Endothelial cell of umbilical vein (primary cell): ENCODE results near the gene YWHAE. TPM values are rescaled to one million over a fixed set of nuclear protein-coding genes. Genes with fewer than 3 reads are reported as not detected.

Source experiments
- BruUV-seq: library from RNA; stranded (reverse); fragments of 400-500 nt; replicated peaks from 2 replicates; lab custom pipeline; 2021; lab: Mats Ljungman, UMichigan
- CTCF ChIA-PET: fragments of 300-600, 350-600 bp; sonication (Branson Sonifier 250); formaldehyde crosslinking; loops from one replicate; lab custom pipeline; 2021; ENCODE audit warnings: antibody characterized with exemption, inconsistent platforms; lab: Charles Lee
- POLR2A ChIA-PET: fragments of 300-600, 350-600 bp; sonication (Branson Sonifier 250); formaldehyde crosslinking; loops from one replicate; lab custom pipeline; 2021; ENCODE audit warnings: antibody characterized with exemption, inconsistent platforms; lab: Charles Lee
- DNase-seq: peaks from one replicate; pipeline ENCODE4 v3.0.0-alpha.2; 2011; ENCODE audit warnings: low read depth, low spot score
- FAIRE-seq: peaks from 2 replicates; lab custom pipeline; 2011; peaks lifted over from hg19 to GRCh38; lab: Jason Lieb, UNC
- H2AFZ ChIP-seq: 2 replicates; pipeline ENCODE4 v1.6.0; 2012; ENCODE audit warnings: low read depth, low read length, control low read depth, inconsistent platforms
- H3K27ac ChIP-seq: 2 replicates; pipeline ENCODE4 v1.5.1; 2011; ENCODE audit warnings: low read depth, mild to moderate bottlenecking, control low read depth, low read length, moderate library complexity; ENCODE audit not compliant: insufficient read depth
- H3K27me3 ChIP-seq, 2 experiments: 2 replicates each; pipeline versions ENCODE4 v1.6.0 to v1.6.1; 2011; ENCODE audit warnings: low read length in 2 of 2, mixed read lengths in 1 of 2; ENCODE audit not compliant: control insufficient read depth in 2 of 2, insufficient read depth in 2 of 2
- H3K36me3 ChIP-seq, 2 experiments: 2 replicates in 1 of 2; 3 replicates in 1 of 2; pipeline ENCODE4 v1.5.1; 2011; ENCODE audit warnings: low read length in 2 of 2, mild to moderate bottlenecking in 1 of 2, moderate library complexity in 1 of 2; ENCODE audit not compliant: control insufficient read depth in 2 of 2, insufficient read depth in 2 of 2; ENCODE audit errors: extremely low read depth in 1 of 2
- H3K4me1 ChIP-seq: 3 replicates; pipeline ENCODE4 v1.5.1; 2011; ENCODE audit warnings: mild to moderate bottlenecking, low read length; ENCODE audit not compliant: control insufficient read depth, insufficient read depth; ENCODE audit errors: extremely low read depth
- H3K4me2 ChIP-seq: 2 replicates; pipeline ENCODE4 v1.6.1; 2011; ENCODE audit warnings: low read length, control low read depth, mixed read lengths; ENCODE audit not compliant: insufficient read depth
- H3K4me3 ChIP-seq, 3 experiments: fragments of 200-600 bp in 1 of 3; sonication (generic), shearing (Covaris generic) in 1 of 3; replicated peaks in 1 of 3; 2 replicates each; pipeline ENCODE4 v1.5.1; 2011 to 2016; ENCODE audit warnings: control low read depth in 3 of 3, low read length in 3 of 3, mild to moderate bottlenecking in 2 of 3, inconsistent platforms in 1 of 3, low read depth in 1 of 3, moderate library complexity in 1 of 3; ENCODE audit not compliant: insufficient read depth in 1 of 3
- H3K79me2 ChIP-seq: 2 replicates; pipeline ENCODE4 v1.6.0; 2012; ENCODE audit warnings: low read length, inconsistent platforms; ENCODE audit not compliant: control insufficient read depth, insufficient read depth
- H3K9ac ChIP-seq: replicated peaks from 2 replicates; pipeline ENCODE3; 2011; ENCODE audit warnings: low read length, control low read depth; ENCODE audit not compliant: insufficient read depth; ENCODE audit errors: extremely low read depth
- H3K9me1 ChIP-seq: replicated peaks from 3 replicates; pipeline ENCODE4 v1.6.0; 2011; ENCODE audit warnings: mild to moderate bottlenecking, low read length; ENCODE audit not compliant: control insufficient read depth, insufficient read depth; ENCODE audit errors: extremely low read depth
- H3K9me3 ChIP-seq: replicated peaks from 2 replicates; pipeline ENCODE4 v1.5.1; 2012; ENCODE audit warnings: low read length, inconsistent platforms; ENCODE audit not compliant: control insufficient read depth, insufficient read depth
- H4K20me1 ChIP-seq: replicated peaks from 2 replicates; pipeline ENCODE3; 2011; ENCODE audit warnings: mild to moderate bottlenecking, low read length; ENCODE audit not compliant: control insufficient read depth, insufficient read depth; ENCODE audit errors: extremely low read depth
- EZH2 ChIP-seq: IDR thresholded peaks from 2 replicates; pipeline ENCODE4 v1.6.1; 2012; ENCODE audit warnings: borderline replicate concordance, low read depth, mild to moderate bottlenecking, moderate library complexity, low read length, inconsistent platforms; ENCODE audit not compliant: severe bottlenecking
- FOS ChIP-seq: IDR thresholded peaks from 2 replicates; pipeline ENCODE4 v1.6.1; 2011; ENCODE audit warnings: mild to moderate bottlenecking, low read length, moderate library complexity, borderline replicate concordance; ENCODE audit not compliant: insufficient read depth
- GATA2 ChIP-seq: IDR thresholded peaks from 2 replicates; pipeline ENCODE4 v1.7.0; 2011; ENCODE audit warnings: low read depth, mild to moderate bottlenecking, moderate library complexity, mixed read lengths, low read length; ENCODE audit not compliant: insufficient read length, insufficient read depth
- JUN ChIP-seq: IDR thresholded peaks from 2 replicates; pipeline ENCODE4 v1.6.1; 2011; ENCODE audit warnings: borderline replicate concordance, low read depth; ENCODE audit not compliant: insufficient read length, insufficient read depth
- MYC ChIP-seq: IDR thresholded peaks from one replicate; pipeline ENCODE4 v1.6.1; 2011; ENCODE audit warnings: mild to moderate bottlenecking, low read depth, low read length
- POLR2A ChIP-seq: IDR thresholded peaks from 2 replicates; pipeline ENCODE4 v1.6.1; 2012; ENCODE audit warnings: low read depth, mild to moderate bottlenecking, control low read depth, low read length
- POLR2AphosphoS5 ChIP-seq: IDR thresholded peaks from 2 replicates; pipeline ENCODE4 v1.6.1; 2012; ENCODE audit warnings: low read depth, mild to moderate bottlenecking, control low read depth, low read length, moderate library complexity; ENCODE audit not compliant: insufficient read depth
- dilution Hi-C: fragments of 300-500 bp; cut with MboI; formaldehyde crosslinking; loops from one replicate; pipeline ENCODE4 v1.15.0; 2019; ENCODE audit warnings: low sequenced_read_pairs; ENCODE audit not compliant: extremely low pct_ligation_motif_present
- intact Hi-C: fragments of 100-400 bp; cut with micrococcal nuclease; formaldehyde crosslinking; loops from one replicate; pipeline ENCODE4 v1.10.0; 2022
- polyA plus RNA-seq, 4 experiments: library from polyadenylated mRNA; depleted of rRNA in 3 of 4; stranded (reverse) in 3 of 4; unstranded in 1 of 4; fragments of >200 nt; gene quantifications; 2 replicates each; pipeline versions ENCODE4 v1.2.1 to v1.2.3, GENCODE V29; 2011 to 2012; ENCODE audit warnings: missing spikeins in 1 of 4
- total RNA-seq: library from RNA; stranded (reverse); gene quantifications from 2 replicates; pipeline ENCODE4 v1.2.3, GENCODE V29; 2021
- TF ChIP-seq, protein P1 (sequence below), 2 donors: IDR thresholded peaks; 1 replicate in 1 of 2; 2 replicates in 1 of 2; pipeline ENCODE4 v1.5.1; 2011; ENCODE audit warnings: low read length in 2 of 2, mild to moderate bottlenecking in 2 of 2, moderate library complexity in 2 of 2, control low read depth in 1 of 2, inconsistent platforms in 1 of 2, low read depth in 1 of 2; ENCODE audit not compliant: insufficient read depth in 1 of 2; ENCODE audit errors: extremely low read depth in 1 of 2
- TF ChIP-seq, protein P2 (sequence below): IDR thresholded peaks from 2 replicates; pipeline ENCODE4 v1.6.1; 2011; ENCODE audit not compliant: insufficient read depth, insufficient read length

Gene YWHAE
- total and polyA plus RNA-seq, 2 donors (not counting 3 experiments of a cell fraction or from before 2014, with no cell fraction given): 396 to 819 TPM

DNA sequence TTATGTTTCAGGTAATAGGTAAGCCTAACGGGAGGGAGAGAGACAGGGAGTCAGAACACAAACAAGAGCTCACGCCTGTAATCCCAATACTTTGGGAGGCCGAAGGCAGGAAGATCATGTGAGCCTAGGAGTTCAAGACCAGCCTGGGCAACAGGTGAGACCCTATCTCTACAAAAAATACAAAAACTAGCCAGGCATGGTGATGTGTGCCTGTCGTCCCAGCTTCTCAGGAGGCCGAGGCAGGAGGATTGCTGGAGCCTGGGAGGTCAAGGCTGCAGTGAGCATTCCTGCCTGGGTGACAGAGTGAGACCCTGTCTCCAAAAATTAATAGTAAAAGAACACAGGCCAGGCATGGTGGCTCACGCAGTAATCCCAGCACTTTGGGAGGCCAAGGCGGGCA is 27.4 kb downstream of the YWHAE start:
- H3K4me2 ChIP-seq: no peak overlapping the region

More for the DNA sequence above, 27.4 kb downstream of the YWHAE start:
- intact Hi-C loops: no loop called here
- POLR2A ChIA-PET: no interaction called here
- H3K4me1 ChIP-seq: no peaks in the 10 kb centered on the region
- CTCF ChIA-PET: no interaction called here
- H3K27me3 ChIP-seq: no peaks in the 10 kb centered on the region
- peaks cover 100% of the 10 kb centered on the region for H3K79me2 ChIP-seq
- TF ChIP-seq, protein P1, sequence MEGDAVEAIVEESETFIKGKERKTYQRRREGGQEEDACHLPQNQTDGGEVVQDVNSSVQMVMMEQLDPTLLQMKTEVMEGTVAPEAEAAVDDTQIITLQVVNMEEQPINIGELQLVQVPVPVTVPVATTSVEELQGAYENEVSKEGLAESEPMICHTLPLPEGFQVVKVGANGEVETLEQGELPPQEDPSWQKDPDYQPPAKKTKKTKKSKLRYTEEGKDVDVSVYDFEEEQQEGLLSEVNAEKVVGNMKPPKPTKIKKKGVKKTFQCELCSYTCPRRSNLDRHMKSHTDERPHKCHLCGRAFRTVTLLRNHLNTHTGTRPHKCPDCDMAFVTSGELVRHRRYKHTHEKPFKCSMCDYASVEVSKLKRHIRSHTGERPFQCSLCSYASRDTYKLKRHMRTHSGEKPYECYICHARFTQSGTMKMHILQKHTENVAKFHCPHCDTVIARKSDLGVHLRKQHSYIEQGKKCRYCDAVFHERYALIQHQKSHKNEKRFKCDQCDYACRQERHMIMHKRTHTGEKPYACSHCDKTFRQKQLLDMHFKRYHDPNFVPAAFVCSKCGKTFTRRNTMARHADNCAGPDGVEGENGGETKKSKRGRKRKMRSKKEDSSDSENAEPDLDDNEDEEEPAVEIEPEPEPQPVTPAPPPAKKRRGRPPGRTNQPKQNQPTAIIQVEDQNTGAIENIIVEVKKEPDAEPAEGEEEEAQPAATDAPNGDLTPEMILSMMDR (IDR thresholded peaks at IDR 0.05; ENCODE audit: extremely low read depth in 1 of 2, insufficient read depth in 1 of 2, low read depth in 1 of 2, low read length in 2 of 2): no peak
- no peak for TF ChIP-seq POLR2AphosphoS5
- no peak for TF ChIP-seq JUN
- TF ChIP-seq, protein P2, sequence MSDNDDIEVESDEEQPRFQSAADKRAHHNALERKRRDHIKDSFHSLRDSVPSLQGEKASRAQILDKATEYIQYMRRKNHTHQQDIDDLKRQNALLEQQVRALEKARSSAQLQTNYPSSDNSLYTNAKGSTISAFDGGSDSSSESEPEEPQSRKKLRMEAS: no peak
- no peak for TF ChIP-seq GATA2
- no peak for TF ChIP-seq POLR2A
- no peak for TF ChIP-seq FOS
- no peak for TF ChIP-seq EZH2
- no peak for TF ChIP-seq MYC
- no peak overlapping the region for H3K9ac ChIP-seq
- no peak overlapping the region for H2AFZ ChIP-seq
- no peak for DNase-seq
- peaks cover 29% of the 10 kb centered on the region for H4K20me1 ChIP-seq
- no TSS peak for BruUV-seq
- FAIRE-seq: no peak
- H3K27ac ChIP-seq: no peak overlapping the region
- dilution Hi-C loops: no loop called here
- no peaks in the 10 kb centered on the region for H3K9me1 ChIP-seq
- no peak overlapping the region for H3K4me3 ChIP-seq
- H3K36me3 ChIP-seq: peaks cover 0 to 8% of the 10 kb centered on the region in 2 experiments
- no peaks in the 10 kb centered on the region for H3K9me3 ChIP-seq
